NCI-H1930 (cell line): ENCODE measurements around the gene PRIMA1.

Experiments
- DNase-seq, 2 experiments: peaks; one replicate each; lab custom pipeline; 2025; lab: John Stamatoyannopoulos, UW

PRIMA1 gene

GRCh38 chr14:93712079-93712837, 76.0 kb downstream of the PRIMA1 start:
- DNase-seq, result no peak

- DNase-seq, result no peak
Measured at GRCh38 chr14:93709249-93709648, 79.0 kb downstream of the PRIMA1 start.

GRCh38 chr14:93708800-93709199, 79.5 kb downstream of the PRIMA1 start:
- no peak for DNase-seq

DNA sequence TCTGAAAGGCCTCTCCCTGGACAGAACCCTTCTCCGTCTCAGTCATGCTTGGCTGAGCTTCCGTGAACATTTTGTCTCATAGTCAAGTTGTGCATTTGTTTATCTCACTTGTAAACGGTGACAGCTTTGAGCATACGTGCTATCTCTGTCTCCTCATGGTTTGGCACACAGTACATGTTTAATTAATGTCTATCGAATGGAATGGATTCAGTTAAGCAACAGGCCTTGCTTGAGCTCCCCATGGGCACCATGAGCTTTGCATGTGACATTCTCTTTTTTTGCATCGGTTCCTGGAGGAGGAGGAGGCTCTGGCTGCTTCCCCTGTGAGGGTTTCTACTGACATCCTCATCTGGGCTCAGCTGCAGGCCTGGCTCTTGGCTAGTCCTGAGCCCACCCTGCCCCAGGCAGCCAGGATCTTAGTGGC, 80.0 kb downstream of the PRIMA1 start:
- DNase-seq, result no peak

- no peak for DNase-seq
Measured at GRCh38 chr14:93707475-93707874, 80.8 kb downstream of the PRIMA1 start.

DNA sequence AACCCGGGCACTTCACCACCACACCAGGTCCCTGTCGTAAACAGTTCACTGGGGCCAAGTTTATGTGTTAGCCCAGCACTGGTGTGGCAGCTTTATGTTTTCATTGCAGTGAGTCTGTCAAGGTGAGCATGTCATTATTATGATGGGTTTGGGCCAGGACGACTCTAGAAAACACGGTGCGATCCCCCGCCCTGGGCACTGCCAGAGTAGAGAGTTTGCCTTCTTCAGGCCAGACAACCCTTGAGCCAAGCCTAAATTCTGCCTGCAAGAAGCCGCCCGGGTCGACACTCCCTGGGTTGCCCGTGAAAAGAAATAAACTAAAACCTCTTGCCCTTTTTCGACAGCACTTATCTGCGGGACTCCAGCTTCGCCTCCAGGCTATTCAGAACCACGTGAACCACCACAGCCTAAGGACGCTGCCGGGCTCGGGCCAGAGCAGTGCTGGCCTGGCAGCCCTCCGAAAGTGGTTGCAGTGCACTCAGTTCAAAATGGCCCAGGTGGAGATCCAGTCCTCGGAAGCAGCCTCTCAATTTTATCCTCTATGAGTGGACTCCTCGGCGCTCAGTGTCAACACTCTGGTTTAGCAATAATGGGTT, 81.8 kb downstream of the PRIMA1 start:
- DNase-seq, result no peak

DNA sequence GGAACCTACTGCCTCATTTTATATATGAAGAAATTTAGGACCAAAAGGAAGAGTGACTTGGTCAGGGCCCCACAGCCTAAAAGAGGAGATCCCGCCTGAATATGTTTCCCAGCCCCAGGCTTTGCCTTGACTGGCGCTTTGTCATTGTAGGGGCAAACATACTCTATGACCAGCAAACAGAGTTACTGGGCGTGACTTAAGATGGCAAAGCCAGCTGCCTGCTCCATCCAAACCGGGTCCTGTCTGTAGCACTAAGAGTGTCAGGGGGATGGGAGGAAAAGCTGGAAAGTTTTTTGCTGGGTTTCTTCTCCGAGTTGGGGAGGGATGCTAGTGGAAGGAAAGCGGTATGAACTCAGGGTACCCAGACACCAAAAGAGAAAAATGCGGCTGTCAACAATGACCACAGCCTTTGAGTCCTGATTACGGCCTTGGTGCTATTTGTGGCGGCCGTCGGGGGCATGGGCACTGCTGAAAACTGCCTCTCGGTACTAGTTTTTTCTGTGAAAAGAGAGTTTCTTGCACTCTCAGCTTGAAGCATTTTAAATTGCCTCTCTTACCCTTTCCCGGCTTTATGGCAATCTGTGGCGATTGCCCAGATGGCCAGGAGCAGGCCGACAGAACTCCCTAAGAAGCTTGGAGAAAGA, 82.7 kb downstream of the PRIMA1 start:
- no peak for DNase-seq

DNA sequence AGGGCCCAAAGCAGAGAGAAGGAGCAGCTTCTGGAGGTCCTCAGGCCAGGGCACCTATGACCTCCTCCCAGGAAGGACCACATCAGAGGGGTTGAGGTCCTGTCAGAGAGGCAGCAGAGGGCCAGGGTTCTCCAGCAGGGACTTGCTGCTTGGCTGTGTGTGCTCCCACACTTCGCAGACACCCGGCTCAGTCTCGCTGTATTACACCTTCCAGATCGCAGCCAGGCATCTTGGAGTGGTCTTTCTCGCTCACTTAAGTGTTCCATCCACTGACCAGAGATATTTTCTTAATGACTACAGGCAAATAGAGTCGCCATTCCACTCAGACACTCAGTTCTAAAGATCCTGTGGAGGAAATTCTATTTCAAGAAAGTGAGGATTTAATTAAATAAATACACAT, 84.3 kb downstream of the PRIMA1 start:
- no peak for DNase-seq

DNA sequence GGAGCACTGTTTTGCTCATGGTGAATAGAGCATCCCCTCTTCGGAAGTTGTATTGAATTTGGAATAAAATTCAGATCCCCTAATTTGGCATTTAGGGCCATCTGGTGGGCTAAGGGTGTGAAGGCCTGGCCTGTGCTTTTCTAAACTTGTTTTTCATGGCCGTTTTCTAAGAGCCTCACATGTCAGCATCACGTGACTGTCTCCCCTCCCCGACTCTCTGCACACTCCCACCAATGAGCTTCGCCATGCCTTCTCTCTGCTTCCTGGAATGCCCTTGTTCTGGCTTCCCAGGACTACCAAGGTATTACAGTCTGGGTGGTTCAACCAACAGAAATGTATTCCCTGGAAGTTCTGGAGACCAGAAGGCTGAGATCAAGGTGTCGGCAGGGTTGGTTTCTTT, 85.3 kb downstream of the PRIMA1 start:
- no peak for DNase-seq

DNA sequence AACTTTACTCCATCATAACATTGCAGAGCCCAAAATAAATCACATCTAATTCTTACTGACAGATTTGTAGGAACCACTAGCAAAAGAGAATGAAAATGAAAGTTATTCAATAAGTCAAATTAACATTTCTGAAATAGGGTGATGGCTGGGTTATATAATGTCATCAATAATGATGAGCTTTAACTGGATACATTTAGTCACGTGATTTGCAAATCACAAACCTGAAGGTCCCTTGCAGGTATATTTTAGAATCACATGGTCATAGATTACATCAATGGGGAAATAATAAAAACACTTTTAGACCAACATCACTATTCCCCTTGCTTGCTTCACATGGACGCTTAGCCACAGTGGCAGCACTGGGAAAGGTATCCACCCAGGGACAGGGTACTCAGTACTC, 86.7 kb downstream of the PRIMA1 start:
- DNase-seq, result no peak

DNA sequence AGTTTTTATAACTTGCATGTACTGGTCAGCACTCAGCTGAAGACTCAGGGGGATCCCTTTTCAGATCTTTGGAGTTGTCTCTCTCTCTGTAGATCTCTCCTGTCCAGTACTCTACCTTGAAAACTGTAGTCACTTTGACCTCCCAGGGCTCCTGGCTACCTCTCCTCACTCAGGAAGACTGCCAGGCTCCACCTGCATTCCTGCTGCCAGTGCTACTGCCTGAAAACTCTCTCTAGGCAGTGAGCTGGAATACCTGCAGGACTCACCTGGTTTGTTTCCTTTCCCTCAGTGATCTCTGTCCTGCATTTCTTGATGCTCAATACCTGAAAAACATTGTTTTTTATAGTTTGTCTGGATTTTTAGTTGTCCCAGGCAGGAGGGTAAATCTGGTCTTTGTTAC, 87.4 kb downstream of the PRIMA1 start:
- no peak for DNase-seq

- no peak for DNase-seq
Measured at GRCh38 chr14:93693914-93694313, 94.4 kb downstream of the PRIMA1 start.

- DNase-seq, result no peak
Measured at GRCh38 chr14:93691042-93691780, 97.1 kb downstream of the PRIMA1 start.

DNA sequence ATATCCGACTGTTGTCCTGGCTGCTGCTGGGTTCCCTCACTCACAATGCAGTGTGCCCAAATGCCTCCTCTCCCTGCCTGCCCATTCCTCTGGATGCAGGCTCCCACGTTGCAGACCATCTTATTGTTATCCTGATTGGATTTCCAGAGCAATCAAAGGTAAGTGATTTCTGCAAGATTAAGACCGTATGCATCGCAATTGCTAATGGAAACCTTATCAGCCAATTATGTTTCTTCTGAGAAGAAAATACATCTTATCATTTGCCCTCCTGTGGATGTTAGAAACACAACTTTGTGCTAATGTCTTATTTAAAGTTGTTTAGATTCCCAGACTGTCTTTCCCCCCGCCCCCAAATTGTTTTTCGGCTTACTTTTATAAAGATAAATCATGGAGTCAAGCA, 98.1 kb downstream of the PRIMA1 start:
- DNase-seq, result no peak

- DNase-seq, result no peak
Measured at GRCh38 chr14:93688820-93689219, 99.5 kb downstream of the PRIMA1 start.

DNA sequence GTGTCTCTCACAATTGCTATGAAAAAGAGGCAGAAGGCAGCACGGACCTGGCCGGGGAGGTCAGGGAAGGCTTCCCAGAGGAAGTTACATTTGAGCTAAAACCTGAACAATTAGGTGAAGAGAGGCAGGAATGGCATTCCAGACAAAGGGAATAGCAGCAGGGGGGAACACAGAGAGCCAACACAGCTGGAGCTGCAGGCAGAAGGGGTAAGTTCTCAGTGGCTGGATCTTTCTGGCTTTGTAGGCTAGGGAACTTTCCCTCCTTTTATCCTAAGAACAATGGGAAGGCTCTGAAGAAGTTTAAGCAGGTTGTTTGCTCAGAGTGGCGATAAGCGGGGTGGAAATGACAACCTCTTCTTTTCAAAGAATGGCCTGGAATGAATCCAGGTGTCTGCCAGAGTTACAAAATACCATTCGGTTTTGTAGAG, 100.0 kb downstream of the PRIMA1 start:
- no peak for DNase-seq

- DNase-seq, result no peak
Measured at GRCh38 chr14:93686268-93686667, 102.0 kb downstream of the PRIMA1 start.

DNA sequence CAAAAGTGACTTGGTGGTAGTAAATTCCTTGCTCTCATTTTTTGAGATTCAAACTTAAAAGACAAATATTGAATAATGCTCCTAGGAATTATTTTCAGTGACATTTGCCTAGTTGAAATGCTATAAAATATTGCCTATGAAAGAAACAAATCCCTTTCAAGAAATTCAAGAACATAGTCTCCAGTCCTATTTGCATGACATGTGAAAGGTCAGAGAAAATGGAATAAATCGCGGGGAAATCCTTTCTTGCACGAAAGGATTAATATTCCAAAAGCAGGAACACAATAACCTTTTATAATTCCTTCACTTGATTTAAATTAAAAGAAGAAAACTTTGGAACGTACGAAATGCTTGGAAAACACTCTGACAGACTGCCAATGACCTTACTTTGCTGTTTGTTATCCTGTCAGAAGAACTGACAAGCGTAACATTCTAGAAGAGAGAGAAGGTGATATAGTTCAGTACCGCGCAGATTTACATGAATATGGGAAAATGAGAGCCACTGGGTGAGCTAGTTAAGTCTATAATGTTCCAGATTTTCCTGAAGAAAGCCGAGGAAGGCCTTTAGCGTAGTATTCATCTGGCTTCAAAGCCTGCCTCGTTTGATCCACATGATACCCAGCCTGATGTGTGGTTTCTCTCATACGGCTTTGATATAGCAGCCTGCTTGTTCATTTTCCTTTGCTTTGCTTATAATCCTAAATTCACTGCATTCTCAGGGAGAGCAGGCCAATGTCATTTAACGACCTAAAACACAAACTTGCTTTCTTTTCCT, 103.0 kb downstream of the PRIMA1 start:
- no peak for DNase-seq

DNA sequence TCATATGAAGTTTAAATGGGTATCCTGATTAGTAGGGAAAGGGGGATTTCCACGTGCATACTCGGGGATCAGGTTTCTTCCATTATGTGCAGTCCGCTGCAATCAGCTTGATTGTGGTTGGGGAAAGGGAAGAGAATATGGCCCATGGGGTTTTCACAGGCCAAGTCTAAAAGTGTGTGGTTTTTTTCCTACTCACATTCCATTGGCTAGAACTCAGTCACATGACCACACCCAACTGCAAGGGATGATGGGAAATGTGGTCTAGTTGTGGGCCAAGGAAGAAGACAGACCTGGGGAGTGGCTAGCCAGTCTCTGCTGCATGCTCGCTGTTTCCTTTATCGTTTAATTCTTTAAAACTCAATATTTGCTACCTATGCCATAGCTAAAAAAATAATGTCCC, 105.1 kb downstream of the PRIMA1 start:
- no peak for DNase-seq

GRCh38 chr14:93682459-93682858, 105.8 kb downstream of the PRIMA1 start:
- DNase-seq, result no peak

DNA sequence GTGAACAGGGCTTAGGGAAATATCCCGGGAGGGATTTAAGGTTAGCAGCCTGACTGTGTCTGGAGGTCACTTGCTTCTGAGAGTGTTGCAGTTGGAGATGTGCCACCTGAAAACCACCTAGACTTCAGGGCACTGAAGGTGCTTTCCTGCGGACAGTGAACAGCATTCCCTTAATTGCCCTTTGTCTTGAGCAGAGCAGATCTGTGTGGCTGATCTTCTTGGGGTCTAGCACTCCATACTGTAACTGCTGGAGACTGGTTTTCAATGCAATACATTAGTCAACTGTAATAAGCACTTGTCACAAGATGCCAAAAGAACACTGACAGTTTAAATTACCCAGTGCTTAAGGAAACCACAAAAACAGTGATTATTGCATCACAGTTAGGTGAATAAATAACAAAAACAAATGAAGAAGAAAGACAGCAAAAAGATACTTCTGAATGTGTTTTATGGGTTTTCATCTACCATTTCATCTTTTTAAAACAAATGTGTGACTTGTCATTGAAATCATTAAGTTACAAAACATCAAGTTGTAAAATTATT, 111.8 kb downstream of the PRIMA1 start:
- no peak for DNase-seq

GRCh38 chr14:93675651-93676050, 112.6 kb downstream of the PRIMA1 start:
- DNase-seq, result no peak
